Left ventricle myocardium inferior (tissue), 1 donor: Measurements from ENCODE around the gene VPS4B. TPM values are rescaled to one million over a fixed set of nuclear protein-coding genes. Genes with fewer than 3 reads are reported as not detected.

ENCODE experiments used
- DNase-seq: peaks from one replicate; pipeline ENCODE4 v3.0.0-alpha.2; 2020
- H3K27ac ChIP-seq: fragments of 200-600 bp; replicated peaks from 2 replicates; pipeline ENCODE4 v1.8.0; 2021
- H3K27me3 ChIP-seq: fragments of 200-600 bp; 2 replicates; pipeline ENCODE4 v1.8.0; 2021; ENCODE audit warnings: low read depth
- H3K36me3 ChIP-seq: fragments of 200-600 bp; 2 replicates; pipeline ENCODE4 v1.8.0; 2021
- H3K4me1 ChIP-seq: fragments of 200-600 bp; 2 replicates; pipeline ENCODE4 v1.8.0; 2021
- H3K4me3 ChIP-seq: fragments of 200-600 bp; 2 replicates; pipeline ENCODE4 v1.8.0; 2021; ENCODE audit warnings: mild to moderate bottlenecking, moderate library complexity
- H3K9me3 ChIP-seq: fragments of 200-600 bp; replicated peaks from 2 replicates; pipeline ENCODE4 v1.8.0; 2021
- CTCF ChIP-seq: fragments of 200-600 bp; IDR thresholded peaks from 2 replicates; pipeline ENCODE4 v1.8.0; 2021; ENCODE audit warnings: antibody characterized with exemption, mild to moderate bottlenecking, borderline replicate concordance
- intact Hi-C: fragments of 100-400 bp; cut with micrococcal nuclease; formaldehyde crosslinking; loops from one replicate; pipeline ENCODE4 v1.11.0; 2022
- total RNA-seq: library from RNA; stranded (reverse); fragmentation: NEBNext Ultra II Directional; extraction: Animal tissue kit (Norgen Biotek cat#: 25700); gene quantifications from one replicate; pipeline ENCODE4 v1.2.1, GENCODE V29; 2021
- donor health status: DM: no; HTN: yes; CAD: no; lungs with severe emphysema.

VPS4B gene
- total RNA-seq, 1 donor from 2014 or later = 16.7 TPM

DNA sequence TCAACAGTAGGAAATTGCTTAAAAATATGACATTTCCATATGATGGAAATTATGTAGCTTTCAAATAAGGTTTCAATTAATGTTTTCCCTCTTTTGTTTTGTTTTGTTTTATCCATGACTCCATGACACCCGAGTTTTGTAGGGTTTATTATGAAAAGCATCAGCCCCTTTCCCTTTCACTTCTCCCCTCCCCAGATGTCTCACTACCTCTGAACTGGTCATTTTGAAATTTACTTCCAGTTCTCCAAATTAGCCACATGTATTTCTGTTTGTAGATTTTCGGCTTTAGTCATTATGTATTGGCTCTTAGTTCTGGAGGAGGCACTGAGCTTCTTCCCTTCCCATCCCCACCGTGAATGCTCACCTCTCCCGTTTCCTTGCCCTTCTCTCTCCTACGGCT, 18.6 kb upstream of the VPS4B start:
- intact Hi-C loops = no loop called here
- no peaks in the 10 kb centered on the region for H3K27me3 ChIP-seq

GRCh38 chr18:63440219-63440618, 17.9 kb upstream of the VPS4B start:
- peak; percentile 19 for DNase-seq
- Histone ChIP-seq H3K27me3 (no peaks in the 10 kb centered on the region), H3K36me3 (no peaks in the 10 kb centered on the region), H3K4me3 (no peak overlapping the region), H3K4me1 (peaks cover 7% of the 10 kb centered on the region), H3K9me3 (no peaks in the 10 kb centered on the region), H3K27ac (no peak overlapping the region)
- intact Hi-C loops = no loop called here
- TF ChIP-seq CTCF = no peak

More for the DNA sequence above, 18.6 kb upstream of the VPS4B start:
- TF ChIP-seq CTCF = no peak
- no peak overlapping the region for H3K27ac ChIP-seq
- no peaks in the 10 kb centered on the region for H3K36me3 ChIP-seq
- no peak for DNase-seq
- peaks cover 7% of the 10 kb centered on the region for H3K4me1 ChIP-seq
- H3K4me3 ChIP-seq = no peak overlapping the region
- H3K9me3 ChIP-seq = no peaks in the 10 kb centered on the region

- Histone ChIP-seq H3K27ac (no peak overlapping the region), H3K9me3 (no peaks in the 10 kb centered on the region), H3K27me3 (no peaks in the 10 kb centered on the region), H3K4me1 (peaks cover 7% of the 10 kb centered on the region), H3K36me3 (no peaks in the 10 kb centered on the region), H3K4me3 (no peak overlapping the region)
- intact Hi-C loops = loop anchor here (10.0 kb wide), 2 partner anchors 75 to 425 kb away; partner anchors contain the start of gene KDSR
- peak; percentile 84 for TF ChIP-seq CTCF
- no peak for DNase-seq
Observed at GRCh38 chr18:63439334-63439733, 17.1 kb upstream of the VPS4B start.

GRCh38 chr18:63438181-63438580, 15.9 kb upstream of the VPS4B start:
- H3K4me1 ChIP-seq = peaks cover 7% of the 10 kb centered on the region

DNA sequence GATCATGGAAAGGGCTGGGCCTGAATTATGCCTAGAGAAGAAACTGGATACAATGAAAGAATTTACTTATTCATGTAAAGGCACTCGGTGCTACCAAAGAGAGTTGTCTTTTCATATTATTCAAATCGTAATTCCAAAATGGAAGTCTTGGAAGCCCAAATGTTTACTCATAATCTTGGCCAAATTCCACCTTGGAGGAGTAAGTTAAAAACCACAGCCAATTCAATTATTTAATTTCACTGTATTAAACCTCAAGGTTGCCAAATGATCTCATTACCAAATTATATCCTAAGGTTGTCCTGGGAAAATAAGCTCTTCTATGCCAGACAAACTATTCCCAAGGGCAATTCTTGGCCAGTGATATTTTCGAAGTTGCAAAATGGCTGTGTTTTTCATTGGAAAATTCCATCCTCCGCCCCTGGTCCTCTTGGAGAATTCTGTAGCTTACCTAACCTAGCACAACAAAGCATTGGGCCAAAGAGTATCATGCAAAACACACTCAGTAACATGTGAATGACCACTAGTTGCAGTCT, 11.1 kb upstream of the VPS4B start:
- TF ChIP-seq CTCF = no peak
- no peaks in the 10 kb centered on the region for H3K4me1 ChIP-seq
- DNase-seq = no peak
- peak overlapping the region; percentile 34 for H3K27ac ChIP-seq
- H3K27me3 ChIP-seq = no peaks in the 10 kb centered on the region
- intact Hi-C loops = loop anchor here (10.0 kb wide), 2 partner anchors 69 to 419 kb away; partner anchors contain the start of gene KDSR
- no peaks in the 10 kb centered on the region for H3K9me3 ChIP-seq
- no peaks in the 10 kb centered on the region for H3K36me3 ChIP-seq
- H3K4me3 ChIP-seq = no peak overlapping the region

More at GRCh38 chr18:63438181-63438580, 15.9 kb upstream of the VPS4B start:
- intact Hi-C loops = loop anchor here (10.0 kb wide), 2 partner anchors 73 to 423 kb away; partner anchors contain the start of gene KDSR
- no peaks in the 10 kb centered on the region for H3K27me3 ChIP-seq
- H3K27ac ChIP-seq = no peak overlapping the region
- no peaks in the 10 kb centered on the region for H3K36me3 ChIP-seq
- no peak for TF ChIP-seq CTCF
- no peaks in the 10 kb centered on the region for H3K9me3 ChIP-seq
- H3K4me3 ChIP-seq = no peak overlapping the region
- DNase-seq = no peak
